OCI-LY7 (cell line): ENCODE measurements around the gene SIK1. TPM values are rescaled to one million over a fixed set of nuclear protein-coding genes. Genes with fewer than 3 reads are reported as not detected.

Source experiments
- BruUV-seq: library from RNA; stranded (reverse); fragments of 400-500 nt; replicated peaks from 2 replicates; lab custom pipeline; 2021; lab: Mats Ljungman, UMichigan
- CTCF ChIA-PET: fragments of 300-600 bp; sonication (Branson Sonifier 250); formaldehyde crosslinking; loops from one replicate; lab custom pipeline; 2022; ENCODE audit warnings: antibody characterized with exemption; ENCODE audit not compliant: unreplicated experiment; lab: Charles Lee
- POLR2A ChIA-PET: fragments of 300-600 bp; sonication (Branson Sonifier 250); formaldehyde crosslinking; loops from one replicate; lab custom pipeline; 2022; ENCODE audit warnings: antibody characterized with exemption; lab: Charles Lee
- DNase-seq: peaks from one replicate; pipeline ENCODE4 v3.0.0-alpha.2; 2015; ENCODE audit warnings: low spot score
- H2AFZ ChIP-seq: fragments of 200-600 bp; sonication (generic), shearing (Covaris generic); 2 replicates; pipeline ENCODE4 v1.6.1; 2014; ENCODE audit warnings: mild to moderate bottlenecking, antibody characterized with exemption, low read length, moderate library complexity
- H3K27ac ChIP-seq: fragments of 200-600 bp; sonication (generic); 2 replicates; pipeline ENCODE4 v1.5.1; 2014; ENCODE audit warnings: mixed run types, low read depth, mild to moderate bottlenecking, moderate library complexity, low read length, inconsistent platforms; ENCODE audit not compliant: poor library complexity, severe bottlenecking
- H3K36me3 ChIP-seq: fragments of 200-600 bp; sonication (generic); 2 replicates; pipeline ENCODE4 v1.6.1; 2014; ENCODE audit warnings: mild to moderate bottlenecking, antibody characterized with exemption, low read length, moderate library complexity, mixed read lengths; ENCODE audit not compliant: insufficient read depth
- H3K4me1 ChIP-seq: fragments of 200-600 bp; sonication (generic); 2 replicates; pipeline ENCODE4 v1.5.1; 2014; ENCODE audit warnings: mild to moderate bottlenecking, low read length; ENCODE audit not compliant: insufficient read depth, poor library complexity, severe bottlenecking
- H3K4me2 ChIP-seq: fragments of 200-600 bp; sonication (generic); 2 replicates; pipeline ENCODE4 v1.6.1; 2014; ENCODE audit warnings: mild to moderate bottlenecking, low read length
- H3K4me3 ChIP-seq: fragments of 200-600 bp; sonication (generic); 2 replicates; pipeline ENCODE4 v1.5.1; 2014; ENCODE audit warnings: mild to moderate bottlenecking, low read depth, low read length; ENCODE audit not compliant: poor library complexity, severe bottlenecking
- H3K79me2 ChIP-seq: fragments of 200-600 bp; sonication (generic); 2 replicates; pipeline ENCODE4 v1.6.1; 2016; ENCODE audit warnings: low read depth, mild to moderate bottlenecking, low read length, moderate library complexity, mixed read lengths; ENCODE audit not compliant: insufficient read depth
- H3K9me2 ChIP-seq: fragments of 200-600 bp; sonication (generic); 2 replicates; pipeline ENCODE4 v1.6.1; 2016; ENCODE audit warnings: mild to moderate bottlenecking, low read length, mixed read lengths; ENCODE audit not compliant: insufficient read depth
- H3K9me3 ChIP-seq: fragments of 200-600 bp; sonication (generic); 2 replicates; pipeline ENCODE4 v1.6.1; 2014; ENCODE audit warnings: mild to moderate bottlenecking, mixed run types, low read length, mixed read lengths
- H4K20me1 ChIP-seq: fragments of 200-600 bp; sonication (generic); 2 replicates; pipeline ENCODE4 v1.6.1; 2014; ENCODE audit warnings: mild to moderate bottlenecking, antibody characterized with exemption, low read length, moderate library complexity, mixed read lengths; ENCODE audit not compliant: insufficient read depth
- EZH2phosphoT487 ChIP-seq: fragments of 200-600 bp; sonication (generic); IDR thresholded peaks from 2 replicates; pipeline ENCODE4 v1.6.1; 2018; ENCODE audit warnings: low read depth, borderline replicate concordance, mild to moderate bottlenecking, mixed run types, antibody characterized with exemption, low read length, moderate library complexity, mixed read lengths
- intact Hi-C: fragments of 100-400 bp; cut with micrococcal nuclease; formaldehyde crosslinking; loops from one replicate; pipeline ENCODE4 v1.10.0; 2022; ENCODE audit not compliant: unreplicated experiment
- total RNA-seq, 2 experiments: library from RNA; depleted of rRNA in 1 of 2; stranded (reverse); fragments of >200 nt in 1 of 2; shearing (Covaris generic) in 1 of 2; gene quantifications; 2 replicates each; pipeline ENCODE4 v1.2.3, GENCODE V29; 2014 to 2022
- TF ChIP-seq, protein P1 (sequence below): fragments of 200-600 bp; sonication (generic); conservative IDR thresholded peaks from 2 replicates; pipeline ENCODE4 v1.5.1; 2014; ENCODE audit warnings: mild to moderate bottlenecking, antibody characterized with exemption, low read length, moderate library complexity, mixed read lengths

SIK1 gene
- total RNA-seq, 2 experiments from 2014 or later = 0.41 to 4.6 TPM

DNA sequence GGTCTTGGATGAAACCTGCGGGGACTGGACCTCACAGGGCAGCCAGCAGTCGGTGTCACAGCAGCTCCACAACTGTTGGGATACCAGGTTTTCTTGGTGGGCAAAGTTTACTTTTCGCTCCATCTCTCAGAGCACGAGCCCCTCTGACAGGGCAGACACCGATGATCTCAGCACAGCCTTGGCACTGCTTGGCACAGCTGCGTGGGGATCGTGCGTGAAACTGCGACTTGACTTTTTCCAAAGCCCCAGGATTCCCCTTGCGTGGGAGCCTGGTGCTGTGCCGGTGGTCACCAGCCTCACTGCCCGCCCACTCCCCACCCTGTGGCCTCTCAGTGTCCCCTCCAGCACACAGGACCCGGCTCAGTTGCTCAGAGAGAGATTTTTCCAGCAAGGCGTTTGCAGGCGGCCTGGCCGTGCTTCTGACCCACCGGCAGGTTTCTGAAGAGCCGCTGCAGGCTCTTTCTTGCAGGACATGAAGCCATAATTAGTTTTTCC lies 57.3 kb downstream of the SIK1 start:
- Histone ChIP-seq H3K36me3 (no peaks in the 10 kb centered on the region), H3K27ac (no peak overlapping the region), H3K4me1 (no peaks in the 10 kb centered on the region), H3K79me2 (no peaks in the 10 kb centered on the region), H2AFZ (no peak overlapping the region), H3K9me2 (no peaks in the 10 kb centered on the region), H4K20me1 (no peaks in the 10 kb centered on the region), H3K4me2 (no peak overlapping the region), H3K9me3 (no peaks in the 10 kb centered on the region), H3K4me3 (no peak overlapping the region)
- intact Hi-C loops = no loop called here
- BruUV-seq = no TSS peak
- POLR2A ChIA-PET = no interaction called here
- DNase-seq = no peak
- TF ChIP-seq EZH2phosphoT487 = no peak
- TF ChIP-seq, protein P1, sequence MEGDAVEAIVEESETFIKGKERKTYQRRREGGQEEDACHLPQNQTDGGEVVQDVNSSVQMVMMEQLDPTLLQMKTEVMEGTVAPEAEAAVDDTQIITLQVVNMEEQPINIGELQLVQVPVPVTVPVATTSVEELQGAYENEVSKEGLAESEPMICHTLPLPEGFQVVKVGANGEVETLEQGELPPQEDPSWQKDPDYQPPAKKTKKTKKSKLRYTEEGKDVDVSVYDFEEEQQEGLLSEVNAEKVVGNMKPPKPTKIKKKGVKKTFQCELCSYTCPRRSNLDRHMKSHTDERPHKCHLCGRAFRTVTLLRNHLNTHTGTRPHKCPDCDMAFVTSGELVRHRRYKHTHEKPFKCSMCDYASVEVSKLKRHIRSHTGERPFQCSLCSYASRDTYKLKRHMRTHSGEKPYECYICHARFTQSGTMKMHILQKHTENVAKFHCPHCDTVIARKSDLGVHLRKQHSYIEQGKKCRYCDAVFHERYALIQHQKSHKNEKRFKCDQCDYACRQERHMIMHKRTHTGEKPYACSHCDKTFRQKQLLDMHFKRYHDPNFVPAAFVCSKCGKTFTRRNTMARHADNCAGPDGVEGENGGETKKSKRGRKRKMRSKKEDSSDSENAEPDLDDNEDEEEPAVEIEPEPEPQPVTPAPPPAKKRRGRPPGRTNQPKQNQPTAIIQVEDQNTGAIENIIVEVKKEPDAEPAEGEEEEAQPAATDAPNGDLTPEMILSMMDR = no peak
- CTCF ChIA-PET = no interaction called here

DNA sequence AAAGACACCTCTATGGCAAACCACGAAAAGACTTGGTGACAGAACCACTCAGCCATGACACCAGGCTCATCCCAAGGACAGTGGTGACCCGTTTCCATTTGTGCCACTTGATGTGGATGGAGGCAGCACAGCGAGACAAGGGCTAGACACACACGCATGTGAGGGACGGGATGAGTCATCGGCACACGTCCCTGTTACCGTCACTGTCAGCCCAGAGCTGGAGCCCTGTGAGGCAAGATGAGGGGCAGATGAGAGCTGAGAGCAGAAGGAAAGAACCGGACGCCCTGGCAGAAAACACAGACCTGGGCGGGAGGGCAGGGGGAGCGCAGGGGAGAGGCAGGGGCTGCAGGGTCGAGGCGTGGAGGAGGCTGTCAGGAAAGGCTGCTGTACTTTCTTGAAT lies 57.8 kb downstream of the SIK1 start:
- ChIA-PET CTCF (no interaction called here), POLR2A (no interaction called here)
- no peaks in the 10 kb centered on the region for H3K9me2 ChIP-seq
- no TSS peak for BruUV-seq
- H3K4me2 ChIP-seq = no peak overlapping the region
- H4K20me1 ChIP-seq = no peaks in the 10 kb centered on the region
- H3K4me1 ChIP-seq = no peaks in the 10 kb centered on the region
- DNase-seq = no peak
- TF ChIP-seq, protein P1 = no peak
- no peak for TF ChIP-seq EZH2phosphoT487
- no peaks in the 10 kb centered on the region for H3K79me2 ChIP-seq
- no peak overlapping the region for H2AFZ ChIP-seq
- intact Hi-C loops = no loop called here
- H3K4me3 ChIP-seq = no peak overlapping the region
- H3K27ac ChIP-seq = no peak overlapping the region
- H3K36me3 ChIP-seq = no peaks in the 10 kb centered on the region
- H3K9me3 ChIP-seq = no peaks in the 10 kb centered on the region

DNA sequence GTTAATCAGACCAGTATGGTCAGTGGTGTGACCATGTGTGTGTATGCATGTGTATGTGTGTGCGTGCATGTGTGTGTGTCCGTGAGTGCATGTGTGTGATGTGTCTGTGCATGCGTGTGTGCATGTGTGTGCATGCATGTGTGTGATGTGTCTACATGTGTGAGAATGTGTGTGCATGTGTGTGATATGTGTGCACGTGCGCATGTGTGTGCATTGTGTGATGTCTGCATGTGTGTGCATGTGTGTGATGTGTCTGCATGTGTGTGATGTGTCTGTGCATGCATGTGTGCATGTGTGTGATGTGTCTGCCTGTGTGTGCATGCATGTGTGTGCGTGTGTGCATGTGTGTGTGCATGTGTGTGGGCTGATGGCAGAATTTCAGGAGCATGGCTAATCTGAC lies 58.2 kb downstream of the SIK1 start:
- Histone ChIP-seq H3K9me2 (no peaks in the 10 kb centered on the region), H3K4me1 (no peaks in the 10 kb centered on the region), H2AFZ (no peak overlapping the region), H3K4me2 (no peak overlapping the region), H3K9me3 (no peaks in the 10 kb centered on the region), H3K4me3 (no peak overlapping the region), H4K20me1 (no peaks in the 10 kb centered on the region), H3K79me2 (no peaks in the 10 kb centered on the region), H3K27ac (no peak overlapping the region), H3K36me3 (no peaks in the 10 kb centered on the region)
- intact Hi-C loops = no loop called here
- DNase-seq = no peak
- no peak for TF ChIP-seq EZH2phosphoT487
- TF ChIP-seq, protein P1 = no peak
- ChIA-PET POLR2A (no interaction called here), CTCF (no interaction called here)
- BruUV-seq = no TSS peak
